ENCODE data around the gene SEC61B.

DNA sequence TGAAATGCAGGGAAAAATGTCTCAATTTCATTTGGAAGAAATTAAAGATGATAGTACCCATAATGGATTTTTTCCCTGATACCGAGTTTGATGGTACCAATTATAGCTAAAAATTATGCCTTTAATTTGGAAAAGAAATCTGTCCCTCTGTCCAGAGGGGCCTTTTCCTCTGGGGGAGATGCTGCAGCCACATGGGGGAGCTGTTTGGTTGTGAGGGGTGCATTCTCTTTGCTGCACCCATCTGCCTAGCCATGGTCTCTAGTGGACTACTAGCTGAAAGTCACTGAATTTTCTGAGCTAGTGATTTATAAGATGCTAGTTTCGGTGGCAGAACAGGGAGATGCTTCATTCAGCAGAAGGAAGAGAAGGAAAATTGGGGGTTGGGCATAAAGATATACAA lies 9.6 kb downstream of the SEC61B start:
- TF ChIP-seq, protein P1, sequence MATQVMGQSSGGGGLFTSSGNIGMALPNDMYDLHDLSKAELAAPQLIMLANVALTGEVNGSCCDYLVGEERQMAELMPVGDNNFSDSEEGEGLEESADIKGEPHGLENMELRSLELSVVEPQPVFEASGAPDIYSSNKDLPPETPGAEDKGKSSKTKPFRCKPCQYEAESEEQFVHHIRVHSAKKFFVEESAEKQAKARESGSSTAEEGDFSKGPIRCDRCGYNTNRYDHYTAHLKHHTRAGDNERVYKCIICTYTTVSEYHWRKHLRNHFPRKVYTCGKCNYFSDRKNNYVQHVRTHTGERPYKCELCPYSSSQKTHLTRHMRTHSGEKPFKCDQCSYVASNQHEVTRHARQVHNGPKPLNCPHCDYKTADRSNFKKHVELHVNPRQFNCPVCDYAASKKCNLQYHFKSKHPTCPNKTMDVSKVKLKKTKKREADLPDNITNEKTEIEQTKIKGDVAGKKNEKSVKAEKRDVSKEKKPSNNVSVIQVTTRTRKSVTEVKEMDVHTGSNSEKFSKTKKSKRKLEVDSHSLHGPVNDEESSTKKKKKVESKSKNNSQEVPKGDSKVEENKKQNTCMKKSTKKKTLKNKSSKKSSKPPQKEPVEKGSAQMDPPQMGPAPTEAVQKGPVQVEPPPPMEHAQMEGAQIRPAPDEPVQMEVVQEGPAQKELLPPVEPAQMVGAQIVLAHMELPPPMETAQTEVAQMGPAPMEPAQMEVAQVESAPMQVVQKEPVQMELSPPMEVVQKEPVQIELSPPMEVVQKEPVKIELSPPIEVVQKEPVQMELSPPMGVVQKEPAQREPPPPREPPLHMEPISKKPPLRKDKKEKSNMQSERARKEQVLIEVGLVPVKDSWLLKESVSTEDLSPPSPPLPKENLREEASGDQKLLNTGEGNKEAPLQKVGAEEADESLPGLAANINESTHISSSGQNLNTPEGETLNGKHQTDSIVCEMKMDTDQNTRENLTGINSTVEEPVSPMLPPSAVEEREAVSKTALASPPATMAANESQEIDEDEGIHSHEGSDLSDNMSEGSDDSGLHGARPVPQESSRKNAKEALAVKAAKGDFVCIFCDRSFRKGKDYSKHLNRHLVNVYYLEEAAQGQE (IDR thresholded peaks at IDR 0.05; ENCODE audit: insufficient read depth in 1 of 2, low read depth in 2 of 2, low read length in 2 of 2) = no peak
- no peak for TF ChIP-seq POLR2AphosphoS5 (IDR thresholded peaks at IDR 0.05; ENCODE audit: low read depth, low read length)
- TF ChIP-seq TAF1 (IDR thresholded peaks at IDR 0.05; ENCODE audit: borderline replicate concordance, insufficient read depth, low read length) = no peak
- no peak for TF ChIP-seq SIN3A (IDR thresholded peaks at IDR 0.05; ENCODE audit: borderline replicate concordance, insufficient read depth, low read length)
